Activated CD4-positive, CD25-positive, alpha-beta regulatory T cell treated with anti-CD3 and anti-CD28 coated beads, Interleukin-2, amount 50 U/mL, for 24 hours (primary cell): Measurements from ENCODE around the gene CPED1.
"Not testable (repeated sequence)": the region's sequence is repeated elsewhere in the genome, so short reads cannot be mapped to it uniquely, and the experiment has no call there.

Experiments used
- ATAC-seq, 2 donors: fragments of 150-1000 bp; cut with Tn5 transposase; one replicate each; pipeline ENCODE4 v1.10.0; 2021; ENCODE audit warnings: mild to moderate bottlenecking in 1 of 2, moderate library complexity in 1 of 2

CPED1 gene

GRCh38 chr7:121075424-121075841 lies 86.9 kb downstream of the CPED1 start:
- not testable (repeated sequence) for ATAC-seq

GRCh38 chr7:121075952-121076349 lies 87.4 kb downstream of the CPED1 start:
- ATAC-seq = no peak

- ATAC-seq = no peak
Observed at GRCh38 chr7:121076350-121077164, 88.0 kb downstream of the CPED1 start.

GRCh38 chr7:121077165-121077630 lies 88.7 kb downstream of the CPED1 start:
- no peak for ATAC-seq

DNA sequence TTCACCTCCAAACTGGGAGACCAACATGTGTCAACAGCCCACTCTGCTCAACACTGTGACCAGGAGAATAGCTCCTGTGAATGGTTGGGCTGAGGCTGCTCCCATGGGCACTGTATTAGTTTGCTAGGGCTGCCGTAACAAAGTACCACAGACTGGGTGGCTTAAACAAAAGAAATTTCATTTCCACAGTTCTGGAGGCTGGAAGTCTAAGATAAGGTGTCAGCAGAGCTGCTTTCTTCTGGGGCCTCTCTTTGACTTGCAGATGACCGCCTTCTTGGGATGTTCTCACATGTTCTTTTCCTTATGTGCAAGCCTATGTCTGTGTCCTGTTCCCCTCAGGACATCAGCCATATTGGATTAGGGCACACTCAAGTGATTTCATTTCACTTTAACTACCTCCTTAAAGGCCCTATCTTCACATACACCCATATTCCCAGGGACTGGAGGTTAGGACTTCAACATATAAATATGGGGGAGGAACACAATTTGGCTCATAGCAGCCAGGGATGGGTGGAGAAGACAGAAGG lies 90.3 kb downstream of the CPED1 start:
- ATAC-seq = no peak

DNA sequence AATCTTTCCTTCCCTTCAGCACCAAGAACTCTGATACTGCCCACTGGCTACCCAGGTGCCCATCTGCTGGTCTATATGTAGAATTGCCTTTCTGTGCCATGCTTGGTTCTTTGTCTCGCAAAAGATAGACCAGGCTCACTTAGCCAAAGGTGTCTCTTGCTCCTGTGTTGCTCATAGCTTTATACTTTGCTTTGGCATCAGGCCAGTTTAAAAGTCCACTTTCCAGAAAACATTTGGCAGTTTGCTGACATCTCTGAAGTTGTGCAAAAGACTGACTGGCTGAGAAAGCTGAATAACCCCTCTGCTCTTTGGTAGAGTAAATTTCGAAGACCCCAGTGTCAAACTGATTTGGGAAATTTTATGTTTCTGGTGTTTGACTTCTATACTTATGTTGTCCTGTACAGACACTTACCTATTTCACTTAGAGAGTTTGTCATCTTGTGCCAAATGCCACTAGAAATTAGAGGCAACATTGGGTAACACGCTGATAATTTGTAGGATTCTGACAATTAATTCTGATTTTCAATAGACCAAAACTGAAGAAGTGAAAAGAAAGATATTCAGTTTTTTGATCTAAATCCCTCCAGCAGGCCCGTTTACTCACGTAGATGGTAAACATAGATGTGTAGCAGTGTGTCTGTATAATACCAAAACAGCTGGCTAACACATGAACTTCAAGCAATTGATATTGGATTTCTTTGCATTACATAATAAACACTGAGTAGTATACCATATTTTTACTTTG lies 91.1 kb downstream of the CPED1 start:
- no peak for ATAC-seq

DNA sequence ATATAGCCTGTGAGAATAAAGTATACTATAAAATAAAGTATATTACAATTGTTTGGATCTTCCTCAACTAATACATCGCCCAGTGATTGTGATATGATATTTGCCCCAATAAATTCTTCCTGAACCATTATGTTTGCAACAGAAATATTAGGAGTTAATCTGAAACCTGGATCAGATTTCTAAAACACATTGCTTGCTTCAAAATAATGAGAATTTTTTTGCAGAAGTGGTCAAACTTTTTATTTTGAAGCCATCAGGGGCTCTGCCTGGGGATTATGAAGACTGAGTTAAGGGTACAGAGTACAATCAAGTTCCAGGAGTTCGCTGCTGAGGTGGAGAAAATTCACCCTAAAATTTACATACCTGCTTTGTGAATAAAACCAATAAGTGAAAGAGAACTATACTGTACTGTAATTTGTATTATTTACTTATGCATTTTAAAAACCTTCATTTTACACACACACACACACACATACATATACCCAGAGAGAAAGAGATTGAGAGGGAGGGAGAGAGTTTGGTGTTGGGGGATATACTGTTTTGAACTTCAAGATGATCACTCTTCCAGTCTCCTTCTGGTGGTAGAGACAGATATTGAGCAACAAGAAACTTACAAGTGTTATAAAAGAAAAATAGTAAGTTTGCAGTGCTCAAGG lies 91.9 kb downstream of the CPED1 start:
- ATAC-seq = no peak

DNA sequence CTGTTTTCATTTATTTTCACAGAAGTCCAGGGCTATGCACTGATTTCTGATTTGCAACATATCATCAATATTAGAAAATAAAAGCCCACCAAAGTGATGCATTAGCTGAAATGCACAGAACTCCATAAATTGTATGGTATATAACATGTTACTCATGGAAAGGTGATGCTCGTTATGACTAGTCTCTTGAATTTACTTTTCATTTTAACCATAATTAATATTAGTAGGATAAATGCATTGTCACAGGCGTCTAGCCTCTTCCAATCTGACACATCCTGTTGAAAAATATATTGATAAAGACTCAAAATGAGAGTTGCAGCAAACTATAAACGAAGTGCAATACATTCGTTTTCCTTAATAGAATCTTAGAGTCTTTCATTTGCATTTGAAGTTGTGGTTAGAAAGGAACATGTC lies 92.4 kb downstream of the CPED1 start:
- ATAC-seq = no peak

DNA sequence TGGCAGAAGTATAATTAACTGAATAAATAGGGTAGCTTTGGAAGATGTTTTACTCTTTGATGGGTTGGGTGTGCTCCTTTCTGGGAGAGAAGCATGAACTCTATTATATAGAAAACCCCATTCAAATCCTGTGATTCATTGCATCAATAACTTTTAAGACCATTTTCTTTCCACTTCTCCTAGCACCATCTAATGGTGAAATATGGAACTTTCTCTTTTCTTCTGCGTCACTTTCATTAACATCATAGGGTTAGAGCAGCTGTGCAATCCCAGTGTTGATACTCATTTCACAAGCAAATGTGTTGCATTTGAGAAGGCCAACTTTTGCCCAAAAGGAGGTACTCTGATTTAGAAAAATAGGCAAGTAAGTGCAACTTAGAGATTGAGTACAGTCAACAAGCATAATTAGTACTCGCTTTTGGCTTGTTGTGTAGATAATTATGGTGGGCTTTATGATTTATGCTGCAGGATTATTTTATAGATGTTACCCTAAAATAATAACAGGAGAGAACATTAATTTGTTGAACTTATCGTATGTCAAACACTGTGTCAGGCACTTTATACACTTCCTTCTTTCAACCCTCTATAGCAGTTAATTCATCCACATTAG lies 92.9 kb downstream of the CPED1 start:
- ATAC-seq = peak; percentile 38 to 56

GRCh38 chr7:121082400-121083101 lies 94.0 kb downstream of the CPED1 start:
- ATAC-seq = no peak

DNA sequence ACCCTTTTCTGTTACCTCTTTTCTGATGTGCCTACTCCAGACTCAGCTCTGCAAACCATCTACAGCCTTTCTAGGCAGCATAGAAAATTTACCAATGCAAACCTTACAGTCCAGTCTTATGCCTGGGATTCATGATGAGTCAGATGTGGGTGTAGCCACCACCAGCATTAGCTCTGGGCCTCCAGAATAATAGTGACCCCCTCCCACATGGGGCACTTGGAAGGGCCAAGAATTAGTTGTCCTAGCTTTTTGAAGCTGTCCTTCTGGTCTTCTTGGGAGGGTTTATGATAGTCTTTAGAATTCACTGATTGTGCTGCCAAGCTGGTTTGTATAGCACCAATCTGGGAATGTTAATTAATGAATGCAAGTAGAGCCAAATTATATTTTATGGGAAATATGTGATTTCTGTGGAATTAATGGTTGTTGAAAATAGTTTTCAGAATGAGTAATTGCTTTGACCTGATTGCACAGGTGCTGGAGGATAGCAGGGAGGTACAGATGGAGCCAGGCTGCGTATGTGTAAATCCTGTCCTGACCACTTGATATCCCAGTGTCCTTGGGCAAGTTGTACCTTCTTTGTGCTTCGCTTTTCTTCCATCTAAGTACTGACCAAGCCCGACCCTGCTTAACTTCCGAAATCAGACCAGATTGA lies 94.8 kb downstream of the CPED1 start:
- no peak for ATAC-seq

DNA sequence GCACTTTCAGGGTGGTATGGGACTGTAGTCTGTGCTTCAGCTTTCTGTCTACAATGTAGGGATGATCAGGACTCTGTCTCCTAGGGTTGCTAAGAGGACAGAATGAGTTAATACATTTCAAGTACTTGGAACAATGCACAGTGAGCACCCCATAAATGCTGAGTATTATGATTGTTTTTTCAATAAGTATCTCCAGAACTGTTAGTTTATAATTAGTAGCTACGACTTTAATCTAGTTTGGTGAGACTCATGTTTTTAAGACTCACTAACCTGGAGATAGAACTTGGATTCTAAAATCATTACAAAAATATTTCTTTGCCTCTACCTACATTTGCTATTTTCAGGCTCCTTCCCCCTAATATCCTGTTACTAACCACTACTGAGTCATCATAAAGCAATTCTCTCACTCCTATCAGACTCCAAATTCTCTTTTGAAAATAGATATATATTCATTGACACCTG lies 95.3 kb downstream of the CPED1 start:
- ATAC-seq = no peak

- no peak for ATAC-seq
Observed at GRCh38 chr7:121084256-121084655, 95.7 kb downstream of the CPED1 start.

DNA sequence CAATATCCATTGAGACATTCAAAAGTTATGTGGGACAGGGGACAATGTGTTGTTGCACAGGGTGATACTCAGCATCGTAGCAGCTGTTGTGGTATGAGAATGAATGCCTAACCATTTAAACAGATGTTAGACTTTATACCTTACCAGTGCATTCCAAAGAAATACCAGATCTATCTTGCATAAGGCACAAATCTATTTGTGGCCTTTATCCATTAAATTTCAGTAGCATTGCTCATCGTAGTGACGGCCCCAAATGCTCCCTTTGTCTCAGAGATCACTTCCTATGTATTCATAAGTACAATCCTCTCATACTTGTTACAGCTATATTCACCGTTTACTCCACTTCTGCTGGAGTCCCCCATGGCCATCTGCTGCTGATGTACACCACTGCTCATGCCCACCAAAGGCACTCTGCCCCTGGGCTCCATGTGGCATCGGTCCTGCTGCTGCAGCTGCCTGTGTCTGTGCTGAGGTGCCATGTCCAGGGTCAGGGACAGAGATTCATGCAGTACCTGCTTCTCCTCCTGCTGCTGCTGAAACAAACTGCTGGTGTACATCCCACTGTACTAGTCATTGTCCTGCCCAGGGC lies 96.3 kb downstream of the CPED1 start:
- no peak for ATAC-seq

- ATAC-seq = no peak
Observed at GRCh38 chr7:121085922-121086321, 97.4 kb downstream of the CPED1 start.

DNA sequence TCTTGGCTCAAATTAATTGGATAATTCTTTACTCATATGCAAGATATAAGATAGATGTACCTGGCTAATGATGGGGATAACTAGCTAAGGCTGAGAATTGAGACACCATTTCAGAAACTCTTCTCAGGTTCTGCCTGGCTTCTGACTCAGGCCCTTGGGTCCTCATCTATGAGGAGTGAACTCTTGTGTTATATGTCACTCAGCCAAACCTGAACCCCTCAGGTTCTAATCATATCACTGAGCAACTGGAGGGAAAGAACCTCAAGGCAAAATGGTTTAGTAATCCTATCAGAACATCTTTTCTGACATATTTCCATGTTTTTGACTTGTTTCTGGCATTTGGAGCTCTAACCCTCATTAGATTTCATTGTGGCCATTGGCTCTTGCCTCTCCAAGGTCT lies 100.4 kb downstream of the CPED1 start:
- ATAC-seq = no peak

- ATAC-seq = no peak
Observed at GRCh38 chr7:121094829-121095228, 106.3 kb downstream of the CPED1 start.

- no peak for ATAC-seq
Observed at GRCh38 chr7:121097577-121097976, 109.1 kb downstream of the CPED1 start.

DNA sequence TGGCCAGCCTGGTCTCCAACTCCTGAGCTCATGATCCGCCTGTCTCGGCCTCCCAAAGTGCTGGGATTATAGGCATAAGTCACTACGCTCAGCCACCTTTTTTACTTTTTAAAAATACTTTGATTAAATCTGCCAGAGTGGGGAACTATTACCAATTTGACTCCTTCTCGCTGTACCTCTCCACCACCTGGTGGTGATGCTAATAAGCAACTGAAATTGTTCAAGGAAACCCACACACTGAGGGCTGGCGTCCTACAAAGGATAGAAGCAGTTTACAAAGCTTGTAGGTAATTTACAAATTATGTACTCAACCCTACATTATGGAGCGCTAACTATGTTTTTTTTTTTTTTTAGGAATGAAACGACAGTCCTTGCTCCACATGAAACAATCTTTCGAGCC lies 111.1 kb downstream of the CPED1 start:
- ATAC-seq = no peak

GRCh38 chr7:121101083-121101482 lies 112.6 kb downstream of the CPED1 start:
- ATAC-seq = no peak

- no peak for ATAC-seq
Observed at GRCh38 chr7:121101621-121102020, 113.1 kb downstream of the CPED1 start.
